GM12878 (cell line): ENCODE data around the gene SBNO1. TPM values are rescaled to one million over a fixed set of nuclear protein-coding genes. Genes with fewer than 3 reads are reported as not detected.

Experiments
- ATAC-seq: fragments of 200-7000 bp; cut with Tn5 transposase; 3 replicates; pipeline ENCODE4 v1.9.1; 2020; ENCODE audit warnings: mild to moderate bottlenecking, moderate library complexity
- BruUV-seq: library from RNA; stranded (reverse); fragments of 400-500 nt; replicated peaks from 2 replicates; lab custom pipeline; 2021; lab: Mats Ljungman, UMichigan
- CTCF ChIA-PET: fragments of 300-600 bp; sonication (Branson Sonifier 250); formaldehyde crosslinking; extraction: SDS; loops from one replicate; lab custom pipeline; 2021; ENCODE audit warnings: inconsistent platforms; lab: Yijun Ruan, JAX
- POLR2A ChIA-PET: fragments of 350-600 bp; formaldehyde crosslinking; extraction: SDS; loops from one replicate; lab custom pipeline; 2021; ENCODE audit warnings: inconsistent platforms; lab: Charles Lee
- RAD21 ChIA-PET: fragments of 300-600 bp; sonication (Branson Sonifier 250); formaldehyde crosslinking; loops from one replicate; lab custom pipeline; 2023; ENCODE audit warnings: antibody characterized with exemption; ENCODE audit not compliant: unreplicated experiment; lab: Charles Lee
- SMC1A ChIA-PET: fragments of 300-600 bp; sonication (Branson Sonifier 250); formaldehyde crosslinking; loops from one replicate; lab custom pipeline; 2023; ENCODE audit not compliant: unreplicated experiment, uncharacterized antibody; lab: Charles Lee
- DNase-seq: peaks from one replicate; pipeline ENCODE4 v3.0.0-alpha.2; 2011; ENCODE audit warnings: low read depth, low spot score
- FAIRE-seq: peaks from 3 replicates; lab custom pipeline; 2011; peaks lifted over from hg19 to GRCh38; lab: Jason Lieb, UNC
- H2AFZ ChIP-seq: 2 replicates; pipeline ENCODE4 v1.6.0; 2011; ENCODE audit warnings: low read depth, low read length, control low read depth; ENCODE audit not compliant: control insufficient read depth
- H3K27ac ChIP-seq: 2 replicates; pipeline ENCODE4 v1.5.1; 2011; ENCODE audit warnings: control low read depth; ENCODE audit not compliant: control insufficient read depth, insufficient read depth
- H3K27me3 ChIP-seq, 2 experiments: replicated peaks in 1 of 2; 2 replicates each; pipeline versions ENCODE4 v1.6.0 to v1.6.1; 2011; ENCODE audit warnings: low read length in 1 of 2; ENCODE audit not compliant: control insufficient read depth in 2 of 2, insufficient read depth in 2 of 2
- H3K36me3 ChIP-seq, 2 experiments: 2 replicates each; pipeline ENCODE4 v1.5.1; 2011; ENCODE audit warnings: low read length in 1 of 2; ENCODE audit not compliant: control insufficient read depth in 2 of 2, insufficient read depth in 2 of 2
- H3K4me1 ChIP-seq: 2 replicates; pipeline ENCODE4 v1.6.1; 2011; ENCODE audit warnings: mild to moderate bottlenecking, low read length, moderate library complexity, mixed read lengths; ENCODE audit not compliant: control insufficient read depth, insufficient read depth
- H3K4me2 ChIP-seq: 2 replicates; pipeline ENCODE4 v1.6.0; 2011; ENCODE audit warnings: control low read depth; ENCODE audit not compliant: control insufficient read depth, insufficient read depth
- H3K4me3 ChIP-seq: fragments of 200-600 bp; sonication (generic); 2 replicates; pipeline ENCODE4 v1.5.1; 2016
- H3K79me2 ChIP-seq: 2 replicates; pipeline ENCODE4 v1.6.0; 2011; ENCODE audit warnings: low read length; ENCODE audit not compliant: control insufficient read depth, insufficient read depth
- H3K9ac ChIP-seq: 2 replicates; pipeline ENCODE4 v1.8.0; 2011; ENCODE audit warnings: low read length, control low read depth, mixed read lengths; ENCODE audit not compliant: control insufficient read depth, insufficient read depth
- H3K9me3 ChIP-seq: replicated peaks from 3 replicates; pipeline ENCODE4 v1.5.1; 2011; ENCODE audit warnings: mild to moderate bottlenecking, low read length; ENCODE audit not compliant: control insufficient read depth, insufficient read depth
- H4K20me1 ChIP-seq: 2 replicates; pipeline ENCODE4 v1.6.0; 2011; ENCODE audit not compliant: control insufficient read depth, insufficient read depth
- BACH1 ChIP-seq: fragments of 450-650 bp; IDR thresholded peaks from 2 replicates; pipeline ENCODE4 v1.6.1; 2017; ENCODE audit warnings: mild to moderate bottlenecking, borderline replicate concordance
- CBX3 ChIP-seq: fragments of 200-600 bp; sonication (generic); IDR thresholded peaks from 2 replicates; pipeline ENCODE4 v1.6.1; 2016; ENCODE audit warnings: low read depth, borderline replicate concordance
- CBX5 ChIP-seq: sonication (generic); IDR thresholded peaks from 2 replicates; pipeline ENCODE4 v1.6.1; 2016; ENCODE audit warnings: low read depth, moderate library complexity, mild to moderate bottlenecking, inconsistent platforms
- IRF4 ChIP-seq: IDR thresholded peaks from 2 replicates; pipeline ENCODE4 v1.6.1; 2011; ENCODE audit warnings: low read depth, low read length
- MEF2A ChIP-seq: IDR thresholded peaks from 2 replicates; pipeline ENCODE4 v1.6.1; 2011; ENCODE audit warnings: low read depth, mild to moderate bottlenecking, low read length, moderate library complexity; ENCODE audit not compliant: insufficient read depth
- MXI1 ChIP-seq: fragments of 150-350 bp; IDR thresholded peaks from 2 replicates; pipeline ENCODE4 v1.6.1; 2011; ENCODE audit warnings: low read depth, mild to moderate bottlenecking, inconsistent platforms, low read length, improper control_type of control experiment
- NFIC ChIP-seq: IDR thresholded peaks from 2 replicates; pipeline ENCODE4 v1.6.1; 2012; ENCODE audit warnings: low read depth, mild to moderate bottlenecking, inconsistent platforms, low read length, moderate library complexity
- NFXL1 ChIP-seq: fragments of 450-650 bp; IDR thresholded peaks from 2 replicates; pipeline ENCODE4 v1.6.1; 2017; ENCODE audit warnings: antibody characterized with exemption, mild to moderate bottlenecking, borderline replicate concordance
- NRF1 ChIP-seq: conservative IDR thresholded peaks from 2 replicates; pipeline ENCODE4 v1.6.1; 2011; ENCODE audit warnings: mild to moderate bottlenecking, low read depth, low read length, improper control_type of control experiment
- RB1 ChIP-seq: fragments of 450-650 bp; formaldehyde crosslinking; IDR thresholded peaks from 2 replicates; pipeline ENCODE4 v1.6.1; 2017; ENCODE audit warnings: mild to moderate bottlenecking, borderline replicate concordance
- YBX1 ChIP-seq: fragments of 450-650 bp; IDR thresholded peaks from 2 replicates; pipeline ENCODE4 v1.6.1; 2016; ENCODE audit warnings: antibody characterized with exemption
- WGBS: methylation state at CpG from one replicate; pipeline ENCODE4 v1.1.6; 2016; ENCODE audit warnings: low lambda C conversion rate; ENCODE audit not compliant: insufficient replicate concordance, insufficient coverage; ENCODE audit errors: missing lambda C conversion rate; 5-methylcytosine and 5-hydroxymethylcytosine counted together
- in situ Hi-C: fragments of 300-500 bp; cut with MboI; formaldehyde crosslinking; loops from 9 replicates; pipeline ENCODE4 v1.14.3; 2018; ENCODE audit warnings: mixed read lengths
- intact Hi-C: fragments of 100-400 bp; cut with micrococcal nuclease; formaldehyde crosslinking; loops from one replicate; pipeline ENCODE4 v1.14.2; 2022; ENCODE audit not compliant: unreplicated experiment
- polyA plus RNA-seq, 11 experiments: library from polyadenylated mRNA; depleted of rRNA in 4 of 11; unstranded in 6 of 11; stranded (reverse) in 5 of 11; fragments of >200 nt; fragmentation: Nextera tagmentation in 4 of 11; fragmentation: Illumina TruSeq in 1 of 11; extraction: Ambion mirVana in 4 of 11; extraction: Trizol in 1 of 11; gene quantifications; 1 replicate in 1 of 11; 2 replicates in 10 of 11; pipeline versions ENCODE4 v1.2.1 to v1.2.3, GENCODE V29; 2011 to 2016; ENCODE audit warnings: inconsistent platforms in 2 of 11, missing spikeins in 2 of 11, low read depth in 1 of 11
- total RNA-seq, 4 experiments: library from RNA; depleted of rRNA in 3 of 4; stranded (reverse); fragments of >200 nt in 3 of 4; fragmentation: Illumina TruSeq in 1 of 4; extraction: Trizol in 1 of 4; gene quantifications; 2 replicates each; pipeline versions ENCODE4 v1.2.1 to v1.2.3, GENCODE V29; 2013 to 2021
- TF ChIP-seq, protein P1 (sequence below): IDR thresholded peaks from 2 replicates; pipeline ENCODE4 v1.6.1; 2012; ENCODE audit warnings: low read depth, low read length, improper control_type of control experiment
- TF ChIP-seq, protein P2 (sequence below): fragments of 450-650 bp; IDR thresholded peaks from 2 replicates; pipeline ENCODE4 v1.6.1; 2017; ENCODE audit warnings: low read depth, mild to moderate bottlenecking, moderate library complexity

SBNO1 gene
- total and polyA plus RNA-seq, 10 of the 15 experiments (the other 5 are each of a cell fraction or from before 2014, with no cell fraction given): 7.5 to 39.7 (median 20.9) TPM

DNA sequence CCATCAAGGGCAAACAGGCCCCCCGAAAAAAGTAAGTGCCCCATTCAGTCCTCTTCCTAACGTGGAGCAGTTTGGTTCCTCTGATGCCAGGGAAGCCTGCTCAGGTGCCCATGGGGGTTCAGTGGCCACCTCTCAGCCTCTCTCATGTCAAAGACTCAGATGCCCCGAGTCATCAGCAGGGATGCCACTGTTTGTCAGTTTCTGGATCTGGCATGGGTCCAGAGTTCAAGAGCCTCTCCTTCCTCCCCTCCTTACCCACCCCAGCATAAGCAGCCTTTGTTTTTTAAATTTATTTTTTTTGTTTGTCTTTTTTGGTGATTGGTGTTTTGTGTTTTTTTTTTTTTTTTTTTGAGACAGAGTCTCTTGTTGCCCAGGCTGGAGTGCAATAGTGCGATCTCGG lies 30.6 kb upstream of the SBNO1 start:
- H3K4me1 ChIP-seq: peaks cover 1% of the 10 kb centered on the region; the same call in 1 of the 2 replicates
- no TSS peak for BruUV-seq
- H3K79me2 ChIP-seq: peaks cover 15% of the 10 kb centered on the region
- ChIA-PET POLR2A (no interaction called here), CTCF (no interaction called here), SMC1A (no interaction called here)
- no peak overlapping the region for H2AFZ ChIP-seq
- 97% methylated on average over 5 of the region's 5 CpGs for WGBS
- peaks cover 25 to 30% of the 10 kb centered on the region in 2 experiments for H3K36me3 ChIP-seq
- no peak for FAIRE-seq
- H4K20me1 ChIP-seq: peaks cover 2% of the 10 kb centered on the region; the same call in 1 of the 2 replicates
- H3K27me3 ChIP-seq: no peaks in the 10 kb centered on the region
- H3K9me3 ChIP-seq: no peaks in the 10 kb centered on the region
- H3K4me2 ChIP-seq: no peak overlapping the region
- no peak overlapping the region for H3K9ac ChIP-seq
- in situ Hi-C loops: no loop called here
- TF ChIP-seq, protein P1, sequence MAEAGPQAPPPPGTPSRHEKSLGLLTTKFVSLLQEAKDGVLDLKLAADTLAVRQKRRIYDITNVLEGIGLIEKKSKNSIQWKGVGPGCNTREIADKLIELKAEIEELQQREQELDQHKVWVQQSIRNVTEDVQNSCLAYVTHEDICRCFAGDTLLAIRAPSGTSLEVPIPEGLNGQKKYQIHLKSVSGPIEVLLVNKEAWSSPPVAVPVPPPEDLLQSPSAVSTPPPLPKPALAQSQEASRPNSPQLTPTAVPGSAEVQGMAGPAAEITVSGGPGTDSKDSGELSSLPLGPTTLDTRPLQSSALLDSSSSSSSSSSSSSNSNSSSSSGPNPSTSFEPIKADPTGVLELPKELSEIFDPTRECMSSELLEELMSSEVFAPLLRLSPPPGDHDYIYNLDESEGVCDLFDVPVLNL: no peak
- TF ChIP-seq YBX1 (no peak), MXI1 (no peak), CBX3 (no peak), NFIC (no peak), IRF4 (no peak), RB1 (no peak), CBX5 (no peak), MEF2A (no peak), NRF1 (no peak), NFXL1 (no peak), BACH1 (no peak)
- TF ChIP-seq, protein P2, sequence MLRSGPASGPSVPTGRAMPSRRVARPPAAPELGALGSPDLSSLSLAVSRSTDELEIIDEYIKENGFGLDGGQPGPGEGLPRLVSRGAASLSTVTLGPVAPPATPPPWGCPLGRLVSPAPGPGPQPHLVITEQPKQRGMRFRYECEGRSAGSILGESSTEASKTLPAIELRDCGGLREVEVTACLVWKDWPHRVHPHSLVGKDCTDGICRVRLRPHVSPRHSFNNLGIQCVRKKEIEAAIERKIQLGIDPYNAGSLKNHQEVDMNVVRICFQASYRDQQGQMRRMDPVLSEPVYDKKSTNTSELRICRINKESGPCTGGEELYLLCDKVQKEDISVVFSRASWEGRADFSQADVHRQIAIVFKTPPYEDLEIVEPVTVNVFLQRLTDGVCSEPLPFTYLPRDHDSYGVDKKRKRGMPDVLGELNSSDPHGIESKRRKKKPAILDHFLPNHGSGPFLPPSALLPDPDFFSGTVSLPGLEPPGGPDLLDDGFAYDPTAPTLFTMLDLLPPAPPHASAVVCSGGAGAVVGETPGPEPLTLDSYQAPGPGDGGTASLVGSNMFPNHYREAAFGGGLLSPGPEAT: no peak
- TF ChIP-seq, all 136 proteins: peak for 0
- no peak overlapping the region for H3K4me3 ChIP-seq
- intact Hi-C loops: no loop called here
- no peak overlapping the region for H3K27ac ChIP-seq
- no peak for ATAC-seq
- DNase-seq: no peak
- RAD21 ChIA-PET: no interaction called here
